HG03558 (cell line): ENCODE data around the gene HSD17B13.
"Not testable (repeated sequence)": the region's sequence is repeated elsewhere in the genome, so short reads cannot be mapped to it uniquely, and the experiment has no call there.

Experiments
- ATAC-seq: cut with Tn5 transposase; IDR thresholded peaks from one replicate; pipeline ENCODE4 v1.9.1; 2021; ENCODE audit warnings: moderate number of reproducible peaks; ENCODE audit not compliant: unreplicated experiment; ENCODE audit errors: extremely low read depth

Gene HSD17B13

GRCh38 chr4:87322754-87323153, at the start of gene HSD17B13:
Gene HSD17B13 (minus strand): TSS chr4:87322882. CDS start chr4:87322841, 41 bp downstream.
- ATAC-seq, result no peak

- ATAC-seq, result no peak
Measured at GRCh38 chr4:87370068-87370467, 47.4 kb upstream of the HSD17B13 start.

GRCh38 chr4:87366521-87367162, 44.0 kb upstream of the HSD17B13 start:
- no peak for ATAC-seq

GRCh38 chr4:87365348-87365747, 42.7 kb upstream of the HSD17B13 start:
- no peak for ATAC-seq

DNA sequence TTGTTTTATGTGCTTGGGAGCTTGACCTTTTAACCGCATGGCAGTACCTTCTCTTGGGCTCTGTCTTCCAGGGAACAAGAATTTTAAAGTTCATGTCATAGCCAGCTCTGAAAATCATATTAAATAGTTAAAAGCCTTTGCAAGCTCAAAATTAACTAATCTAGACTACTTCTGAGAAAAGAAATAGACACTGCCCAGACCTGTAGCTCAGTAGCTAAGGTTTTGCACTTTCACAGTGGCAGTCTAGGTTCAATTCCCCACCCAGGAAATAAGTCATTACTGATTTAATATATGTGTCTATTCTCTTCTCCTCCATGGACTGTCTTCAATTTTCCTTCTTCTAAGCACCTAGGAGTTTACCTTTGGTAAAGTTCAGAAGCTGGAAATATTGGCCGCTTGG, 40.9 kb upstream of the HSD17B13 start:
- no peak for ATAC-seq

DNA sequence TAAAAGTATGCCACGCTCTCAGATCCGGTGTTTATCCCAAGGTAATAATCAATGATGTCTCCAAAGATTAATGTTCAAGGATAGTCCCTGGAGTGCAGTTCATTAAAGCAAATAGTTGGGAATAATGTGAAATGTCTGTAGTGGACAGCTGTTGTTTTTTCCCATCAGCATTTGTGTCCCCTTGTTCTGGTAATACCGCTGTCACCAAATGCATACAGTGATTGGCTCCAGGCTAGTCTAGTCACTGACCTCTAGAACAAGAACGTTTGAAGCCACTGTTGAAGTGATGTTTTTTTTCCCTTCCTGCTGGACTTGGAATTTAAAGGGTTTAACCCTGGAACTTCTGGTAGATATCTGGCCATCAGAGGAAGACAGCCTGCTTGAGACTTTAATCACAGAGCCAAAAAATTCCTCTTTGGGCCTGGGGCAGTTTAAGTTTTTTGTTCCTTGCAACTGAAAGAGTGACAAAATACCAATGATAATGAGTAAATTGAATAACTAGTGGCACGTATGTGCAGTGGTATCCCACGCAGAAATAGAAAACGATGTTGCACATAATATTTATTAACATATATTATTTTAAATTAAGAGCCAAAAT, 37.8 kb upstream of the HSD17B13 start:
- no peak for ATAC-seq

- ATAC-seq, result no peak
Measured at GRCh38 chr4:87359258-87359657, 36.6 kb upstream of the HSD17B13 start.

DNA sequence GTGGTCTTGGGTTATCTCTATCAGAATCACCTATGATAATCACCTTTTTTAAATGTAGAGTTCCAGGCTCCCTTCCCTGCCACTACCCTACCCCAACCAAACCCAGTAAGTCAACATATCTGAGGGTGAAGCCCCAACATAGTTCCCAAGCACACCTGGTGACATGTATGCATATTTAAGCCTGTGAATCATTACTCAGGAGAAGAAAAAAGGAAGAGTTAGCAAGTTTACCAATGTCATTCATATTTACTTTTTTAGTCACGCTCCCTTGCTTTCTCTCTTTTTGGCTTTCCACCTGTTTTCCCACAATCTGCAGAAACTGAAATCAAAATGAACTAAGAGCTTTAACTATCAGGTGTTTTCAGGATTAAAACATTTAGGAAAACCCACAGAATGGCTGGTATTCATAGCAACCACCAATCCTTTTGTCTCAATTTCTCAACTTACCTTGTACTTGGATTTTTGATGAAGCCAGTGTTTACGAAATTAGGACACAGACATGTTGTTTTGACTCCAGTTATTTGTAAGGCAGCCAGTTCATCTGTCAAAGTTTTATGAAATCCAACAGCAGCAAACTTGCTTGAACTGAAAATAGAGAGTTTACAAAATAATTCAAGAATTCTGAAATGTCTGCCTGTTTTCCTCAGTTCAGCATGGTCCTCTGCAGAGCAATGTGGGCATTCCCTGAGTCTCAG, 34.3 kb upstream of the HSD17B13 start:
- no peak for ATAC-seq

DNA sequence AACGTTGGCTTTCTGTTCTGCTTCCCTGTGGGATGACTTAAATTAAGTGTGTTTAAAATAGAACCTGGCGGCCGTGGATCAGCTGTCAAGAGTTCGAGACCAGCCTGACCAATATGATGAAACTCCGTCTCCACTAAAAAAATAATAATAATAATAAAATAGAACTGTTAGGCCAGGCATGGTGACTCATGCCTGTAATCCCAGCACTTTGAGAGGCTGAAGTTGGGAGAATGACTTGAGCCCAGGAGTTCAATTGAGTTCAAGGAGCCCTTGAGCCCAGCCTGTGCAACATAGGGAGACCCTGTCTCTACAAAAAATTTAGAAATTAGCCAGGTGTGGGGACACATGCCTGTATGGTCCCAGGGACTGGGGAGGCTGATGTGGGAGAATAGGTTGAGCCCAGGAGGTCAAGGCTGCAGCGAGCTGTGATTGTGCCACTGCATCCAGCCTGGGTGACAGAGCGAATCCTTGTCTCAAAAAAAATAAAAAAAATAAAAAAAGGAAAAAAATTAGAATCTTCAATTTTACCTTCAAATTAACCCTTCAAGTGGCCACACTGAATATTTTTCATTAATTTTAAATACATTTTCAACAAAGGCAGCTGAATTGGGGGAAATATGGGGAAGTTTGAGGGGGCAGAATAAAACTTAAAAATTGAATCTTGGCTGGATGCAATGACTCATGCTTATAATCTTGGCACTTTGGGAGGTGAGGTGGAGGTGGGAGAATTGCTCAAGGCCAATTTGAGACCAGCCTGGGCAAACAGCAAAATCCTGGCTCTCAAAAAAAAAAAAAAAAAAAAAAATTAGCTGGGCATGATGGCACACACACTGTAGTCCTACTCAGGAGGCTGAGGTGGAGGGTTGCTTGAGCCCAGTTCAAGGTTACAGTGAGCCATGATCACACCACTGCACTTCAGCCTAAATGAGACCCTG, 31.8 kb upstream of the HSD17B13 start:
- no peak for ATAC-seq

GRCh38 chr4:87353592-87353991, 30.9 kb upstream of the HSD17B13 start:
- peak; percentile 74 for ATAC-seq

DNA sequence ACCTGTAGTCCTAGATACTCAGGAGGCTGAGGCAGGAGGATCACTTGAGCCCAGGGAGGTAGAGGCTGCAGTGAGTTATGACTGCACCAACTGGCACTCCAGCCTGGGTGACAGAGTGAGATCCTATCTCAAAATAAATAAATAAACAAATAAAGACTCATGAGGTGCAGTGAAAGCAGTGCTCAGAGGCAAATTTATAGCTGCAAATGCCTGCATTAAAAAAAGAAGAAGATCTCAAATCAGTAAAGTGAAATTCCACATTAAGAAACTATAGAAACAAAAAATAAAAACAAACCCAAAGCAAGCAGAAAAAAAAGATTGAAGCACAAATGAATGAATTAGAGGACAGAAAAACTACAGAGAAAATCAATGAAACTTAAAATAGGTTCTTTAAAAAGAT, 22.5 kb upstream of the HSD17B13 start:
- ATAC-seq, result no peak

DNA sequence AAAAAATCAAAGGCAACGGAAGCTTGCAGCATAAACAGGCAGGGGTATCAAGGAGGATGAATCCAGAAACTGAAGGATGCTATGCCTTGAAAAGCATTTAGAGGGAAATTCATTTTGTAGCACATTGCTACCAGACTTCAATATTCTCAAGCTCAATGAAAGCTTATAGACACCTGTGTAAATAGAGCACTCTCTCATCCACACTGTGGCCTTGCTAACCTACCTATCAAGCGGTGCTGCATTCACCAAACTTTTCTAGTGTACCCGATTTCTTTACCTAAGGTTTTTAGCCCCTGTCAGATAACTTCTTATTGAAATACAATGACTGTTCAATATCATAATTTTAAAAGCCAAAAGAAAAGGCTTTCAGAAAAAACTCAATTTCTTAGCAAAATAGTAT, 20.2 kb upstream of the HSD17B13 start:
- no peak for ATAC-seq

- ATAC-seq, result not testable (repeated sequence)
Measured at GRCh38 chr4:87341954-87342635, 19.4 kb upstream of the HSD17B13 start.

GRCh38 chr4:87339440-87339839, 16.8 kb upstream of the HSD17B13 start:
- no peak for ATAC-seq

DNA sequence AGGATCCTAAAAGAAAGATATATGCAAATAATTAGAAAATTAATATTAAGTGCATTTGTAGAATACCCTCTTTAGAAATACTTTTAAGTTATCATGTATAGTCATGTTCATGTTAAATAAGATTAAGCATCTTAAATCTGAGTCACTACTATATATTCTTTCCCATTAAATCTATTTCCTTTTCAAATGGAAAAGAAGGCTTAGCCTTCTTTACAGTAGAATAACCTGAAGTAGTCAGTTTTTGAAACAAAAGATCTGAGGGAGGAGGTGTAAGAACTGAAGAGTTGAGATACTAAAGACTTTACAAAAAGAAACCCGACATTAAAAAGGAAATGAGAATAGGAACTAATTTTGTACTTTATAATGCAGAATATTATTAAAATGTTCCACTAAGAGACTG, 14.7 kb upstream of the HSD17B13 start:
- no peak for ATAC-seq

GRCh38 chr4:87333267-87333666, 10.6 kb upstream of the HSD17B13 start:
- ATAC-seq, result no peak

DNA sequence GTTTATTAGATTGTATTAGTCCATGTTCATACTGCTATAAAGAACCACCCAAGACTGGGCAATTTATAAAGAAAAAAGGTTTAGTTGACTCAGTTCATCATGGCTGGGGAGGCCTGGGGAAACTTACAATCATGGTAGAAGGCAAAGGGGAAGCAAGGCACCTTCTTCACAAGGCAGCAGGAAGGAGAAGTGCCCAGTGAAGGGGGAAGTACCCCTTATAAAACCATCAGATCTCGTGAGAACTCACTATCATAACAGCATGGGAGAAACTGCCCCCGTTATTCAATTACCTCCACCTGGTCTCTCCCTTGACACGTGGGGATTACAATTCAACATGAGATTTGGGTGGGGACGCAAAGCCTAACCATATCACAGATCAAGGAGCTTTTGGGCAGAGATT, 8.1 kb upstream of the HSD17B13 start:
- ATAC-seq, result no peak

DNA sequence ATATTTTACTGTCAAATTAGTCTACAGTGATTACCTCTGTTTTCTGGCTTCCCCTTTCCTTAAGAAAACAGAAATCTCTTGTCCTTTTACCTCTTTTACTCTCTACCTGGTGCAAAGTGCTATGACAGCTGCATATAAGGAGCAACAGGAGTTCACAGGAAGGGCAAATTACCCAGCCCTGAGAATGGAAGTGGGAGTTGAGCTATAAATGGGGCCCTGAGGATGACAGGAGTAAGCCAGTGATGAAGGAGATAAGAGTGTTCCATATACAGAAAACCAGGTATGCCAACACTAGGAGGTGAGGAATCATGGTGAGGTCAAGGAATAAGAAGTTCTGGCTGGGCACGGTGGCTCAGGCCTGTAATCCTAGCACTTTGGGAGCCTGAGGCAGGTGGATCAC, 4.5 kb upstream of the HSD17B13 start:
- no peak for ATAC-seq

GRCh38 chr4:87326460-87326859, 3.8 kb upstream of the HSD17B13 start:
- no peak for ATAC-seq

GRCh38 chr4:87321888-87322287, 794 bp downstream of the HSD17B13 start:
- ATAC-seq, result no peak
